Retinal pigment epithelial cell (primary cell): Measurements from ENCODE around the gene SAFB.
A peak's percentile ranks its signal among the peaks of the same experiment; 100 is the strongest.

Experiments
- DNase-seq: peaks from one replicate; pipeline ENCODE4 v3.0.0-alpha.2; 2010; ENCODE audit warnings: low read depth
- H3K4me3 ChIP-seq: 2 replicates; pipeline ENCODE4 v1.5.1; 2011; ENCODE audit warnings: mild to moderate bottlenecking, low read length, control low read depth, moderate library complexity
- CTCF ChIP-seq: conservative IDR thresholded peaks from 2 replicates; pipeline ENCODE4 v1.5.1; 2011; ENCODE audit warnings: low read depth, low read length, control low read depth, inconsistent platforms

SAFB gene

GRCh38 chr19:5627395-5627904 lies 4.6 kb downstream of the SAFB start:
- TF ChIP-seq CTCF: no peak
- peak; percentile 23 for DNase-seq

GRCh38 chr19:5628461-5628860 lies 5.6 kb downstream of the SAFB start:
- no peak for TF ChIP-seq CTCF
- no peak for DNase-seq
- H3K4me3 ChIP-seq: no peak overlapping the region

More at GRCh38 chr19:5627395-5627904, 4.6 kb downstream of the SAFB start:
- no peak overlapping the region for H3K4me3 ChIP-seq

- TF ChIP-seq CTCF: no peak
- H3K4me3 ChIP-seq: no peak overlapping the region
- DNase-seq: no peak
Measured at GRCh38 chr19:5628919-5629481, 6.1 kb downstream of the SAFB start.

GRCh38 chr19:5631567-5632240 lies 8.8 kb downstream of the SAFB start:
- DNase-seq: no peak
- H3K4me3 ChIP-seq: no peak overlapping the region
- no peak for TF ChIP-seq CTCF

GRCh38 chr19:5632241-5632612 lies 9.3 kb downstream of the SAFB start:
- no peak for TF ChIP-seq CTCF
- H3K4me3 ChIP-seq: no peak overlapping the region
- no peak for DNase-seq

GRCh38 chr19:5632657-5633056 lies 9.8 kb downstream of the SAFB start:
- DNase-seq: no peak
- H3K4me3 ChIP-seq: no peak overlapping the region
- TF ChIP-seq CTCF: no peak

- TF ChIP-seq CTCF: no peak
- no peak for DNase-seq
- no peak overlapping the region for H3K4me3 ChIP-seq
Measured at GRCh38 chr19:5635427-5635826, 12.5 kb downstream of the SAFB start.
